Liver (tissue), 9 donors: Measurements from ENCODE around the gene COL26A1. TPM values are rescaled to one million over a fixed set of nuclear protein-coding genes. Genes with fewer than 3 reads are reported as not detected.

Experiments used
- DNase-seq: peaks from one replicate; pipeline ENCODE4 v3.0.0-alpha.2; 2017; ENCODE audit warnings: low spot score
- H3K27ac ChIP-seq, 2 donors: one replicate each; pipeline ENCODE4 v1.7.0; 2013; ENCODE audit warnings: inconsistent platforms in 2 of 2, low read length in 2 of 2, control low read depth in 1 of 2, low read depth in 1 of 2, mild to moderate bottlenecking in 1 of 2
- H3K27me3 ChIP-seq, 4 donors: one replicate each; pipeline versions ENCODE4 v1.6.1 to v1.7.0; 2013; ENCODE audit warnings: low read length in 3 of 4, inconsistent platforms in 1 of 4, mild to moderate bottlenecking in 1 of 4, moderate library complexity in 1 of 4; ENCODE audit not compliant: control insufficient read depth in 4 of 4, insufficient read depth in 4 of 4
- H3K36me3 ChIP-seq, 4 donors: one replicate each; pipeline versions ENCODE4 v1.6.1 to v1.7.0; 2013; ENCODE audit warnings: low read length in 3 of 4, mild to moderate bottlenecking in 3 of 4, low read depth in 1 of 4, moderate library complexity in 1 of 4; ENCODE audit not compliant: control insufficient read depth in 4 of 4, insufficient read depth in 3 of 4
- H3K4me1 ChIP-seq, 4 donors: one replicate each; pipeline versions ENCODE4 v1.6.1 to v1.7.0; 2013; ENCODE audit warnings: low read length in 3 of 4, mild to moderate bottlenecking in 3 of 4, moderate library complexity in 1 of 4; ENCODE audit not compliant: control insufficient read depth in 4 of 4, insufficient read depth in 4 of 4
- H3K4me3 ChIP-seq, 3 donors: one replicate each; pipeline versions ENCODE4 v1.6.1 to v1.7.0; 2013; ENCODE audit warnings: low read length in 3 of 3, control low read depth in 1 of 3, low read depth in 1 of 3, mild to moderate bottlenecking in 1 of 3
- H3K9ac ChIP-seq, 2 donors: one replicate each; pipeline ENCODE4 v1.7.0; 2013; ENCODE audit warnings: low read length in 2 of 2, mild to moderate bottlenecking in 2 of 2, moderate library complexity in 2 of 2, control low read depth in 1 of 2, low read depth in 1 of 2
- H3K9me3 ChIP-seq, 4 donors: one replicate each; pipeline versions ENCODE4 v1.6.1 to v1.7.0; 2013; ENCODE audit warnings: low read length in 3 of 4; ENCODE audit not compliant: control insufficient read depth in 4 of 4
- EGR1 ChIP-seq, 2 donors: IDR thresholded peaks; 2 replicates each; pipeline ENCODE4 v1.6.1; 2016 to 2018; ENCODE audit warnings: antibody characterized with exemption in 2 of 2, low read depth in 2 of 2
- FOXA1 ChIP-seq: IDR thresholded peaks from 2 replicates; pipeline ENCODE4 v1.6.1; 2016; ENCODE audit warnings: antibody characterized with exemption
- FOXA2 ChIP-seq: IDR thresholded peaks from 2 replicates; pipeline ENCODE4 v1.6.1; 2016; ENCODE audit warnings: antibody characterized with exemption
- GABPA ChIP-seq, 2 donors: IDR thresholded peaks in 1 of 2; conservative IDR thresholded peaks in 1 of 2; 2 replicates each; pipeline ENCODE4 v1.6.1; 2016; ENCODE audit warnings: antibody characterized with exemption in 2 of 2, mild to moderate bottlenecking in 1 of 2, moderate library complexity in 1 of 2
- HNF4A ChIP-seq, 2 donors: conservative IDR thresholded peaks; 2 replicates each; pipeline ENCODE4 v1.6.1; 2016; ENCODE audit warnings: antibody characterized with exemption in 2 of 2, mild to moderate bottlenecking in 2 of 2
- HNF4G ChIP-seq: IDR thresholded peaks from 2 replicates; pipeline ENCODE4 v1.6.1; 2016; ENCODE audit warnings: antibody characterized with exemption
- JUND ChIP-seq, 2 donors: IDR thresholded peaks; 2 replicates each; pipeline ENCODE4 v1.6.1; 2016; ENCODE audit warnings: antibody characterized with exemption in 2 of 2
- NR2F2 ChIP-seq: IDR thresholded peaks from 2 replicates; pipeline ENCODE4 v1.6.1; 2016; ENCODE audit warnings: antibody characterized with exemption
- RAD21 ChIP-seq, 2 donors: IDR thresholded peaks; 2 replicates each; pipeline ENCODE4 v1.6.1; 2016; ENCODE audit warnings: antibody characterized with exemption in 2 of 2, mild to moderate bottlenecking in 2 of 2
- RXRA ChIP-seq, 2 donors: IDR thresholded peaks; 2 replicates each; pipeline ENCODE4 v1.6.1; 2017 to 2018; ENCODE audit warnings: antibody characterized with exemption in 2 of 2, mild to moderate bottlenecking in 1 of 2
- SP1 ChIP-seq: IDR thresholded peaks from 2 replicates; pipeline ENCODE4 v1.6.1; 2018; ENCODE audit warnings: antibody characterized with exemption, mild to moderate bottlenecking
- TAF1 ChIP-seq: conservative IDR thresholded peaks from 2 replicates; pipeline ENCODE4 v1.6.1; 2016; ENCODE audit warnings: antibody characterized with exemption, mild to moderate bottlenecking
- YY1 ChIP-seq: IDR thresholded peaks from 2 replicates; pipeline ENCODE4 v1.6.1; 2016; ENCODE audit warnings: antibody characterized with exemption, mild to moderate bottlenecking
- WGBS: extraction: QIAGEN DNeasy Blood & Tissue Kit; methylation state at CpG from one replicate; pipeline ENCODE4 v1.1.7; 2013; 5-methylcytosine and 5-hydroxymethylcytosine counted together
- polyA plus RNA-seq, 2 donors: library from polyadenylated mRNA; stranded (reverse) in 1 of 2; unstranded in 1 of 2; fragments of 200-250 nt in 1 of 2; fragments of >200 nt in 1 of 2; fragmentation: Nextera tagmentation in 1 of 2; extraction: Ambion mirVana in 1 of 2; gene quantifications; one replicate each; pipeline versions ENCODE4 v1.2.1 to v1.2.3, GENCODE V29; 2013 to 2015
- total RNA-seq, 2 donors: library from RNA; depleted of rRNA; stranded (reverse); fragments of >200 nt; gene quantifications; one replicate each; pipeline ENCODE4 v1.2.3, GENCODE V29; 2014
- TF ChIP-seq, protein P1 (sequence below): IDR thresholded peaks from 2 replicates; pipeline ENCODE4 v1.6.1; 2016; ENCODE audit warnings: antibody characterized with exemption, mild to moderate bottlenecking
- TF ChIP-seq, protein P2 (sequence below): fragments of 150-350 bp; IDR thresholded peaks from 2 replicates; pipeline ENCODE4 v1.5.1; 2017; ENCODE audit warnings: improper control_type of control experiment, low read depth, low read length; ENCODE audit not compliant: missing input control
- TF ChIP-seq, protein P3 (sequence below): IDR thresholded peaks from 2 replicates; pipeline ENCODE4 v1.6.1; 2016; ENCODE audit warnings: antibody characterized with exemption
- TF ChIP-seq, protein P4 (sequence below): IDR thresholded peaks from 2 replicates; pipeline ENCODE4 v1.6.1; 2016; ENCODE audit warnings: antibody characterized with exemption
- TF ChIP-seq, protein P5 (sequence below): IDR thresholded peaks from 2 replicates; pipeline ENCODE4 v1.6.1; 2016; ENCODE audit warnings: antibody characterized with exemption
- donor health status: healthy.
- donor health status: healthy.
- donor health status: healthy.
- donor health status: healthy.
- donor health status: healthy.

Gene COL26A1
- total and polyA plus RNA-seq, 4 donors, result 0.76 to 1.8 (median 0.96) TPM

DNA sequence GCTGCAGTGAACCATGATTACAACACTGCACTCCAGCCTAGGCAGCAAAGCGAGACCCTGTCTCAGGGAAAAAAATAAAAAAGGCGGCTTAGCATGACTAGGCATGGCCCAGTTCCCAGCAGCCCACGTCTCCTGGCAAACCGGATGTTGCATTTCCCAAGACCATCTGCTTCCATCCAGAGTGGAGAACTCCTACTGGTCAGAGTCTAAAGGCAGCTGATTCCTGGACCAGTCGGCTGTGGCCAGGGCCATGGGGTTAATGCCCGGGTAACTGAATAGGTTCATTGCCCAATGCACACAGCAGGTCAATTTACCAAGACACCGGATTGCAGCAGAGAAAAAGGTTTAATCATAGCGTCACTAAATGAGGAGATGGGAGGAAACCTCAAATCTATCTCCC lies 133.3 kb downstream of the COL26A1 start:
- WGBS, result 77% methylated on average over 8 of the region's 8 CpGs
- Histone ChIP-seq H3K27me3 (no peaks in the 10 kb centered on the region), H3K36me3 (no peaks in the 10 kb centered on the region), H3K27ac (no peak overlapping the region), H3K9ac (no peak overlapping the region), H3K9me3 (no peaks in the 10 kb centered on the region), H3K4me3 (no peak overlapping the region), H3K4me1 (no peaks in the 10 kb centered on the region)
- TF ChIP-seq FOXA1 (no peak), TAF1 (no peak), RXRA (IDR thresholded peaks at IDR 0.05) (no peak)
- TF ChIP-seq, protein P1, sequence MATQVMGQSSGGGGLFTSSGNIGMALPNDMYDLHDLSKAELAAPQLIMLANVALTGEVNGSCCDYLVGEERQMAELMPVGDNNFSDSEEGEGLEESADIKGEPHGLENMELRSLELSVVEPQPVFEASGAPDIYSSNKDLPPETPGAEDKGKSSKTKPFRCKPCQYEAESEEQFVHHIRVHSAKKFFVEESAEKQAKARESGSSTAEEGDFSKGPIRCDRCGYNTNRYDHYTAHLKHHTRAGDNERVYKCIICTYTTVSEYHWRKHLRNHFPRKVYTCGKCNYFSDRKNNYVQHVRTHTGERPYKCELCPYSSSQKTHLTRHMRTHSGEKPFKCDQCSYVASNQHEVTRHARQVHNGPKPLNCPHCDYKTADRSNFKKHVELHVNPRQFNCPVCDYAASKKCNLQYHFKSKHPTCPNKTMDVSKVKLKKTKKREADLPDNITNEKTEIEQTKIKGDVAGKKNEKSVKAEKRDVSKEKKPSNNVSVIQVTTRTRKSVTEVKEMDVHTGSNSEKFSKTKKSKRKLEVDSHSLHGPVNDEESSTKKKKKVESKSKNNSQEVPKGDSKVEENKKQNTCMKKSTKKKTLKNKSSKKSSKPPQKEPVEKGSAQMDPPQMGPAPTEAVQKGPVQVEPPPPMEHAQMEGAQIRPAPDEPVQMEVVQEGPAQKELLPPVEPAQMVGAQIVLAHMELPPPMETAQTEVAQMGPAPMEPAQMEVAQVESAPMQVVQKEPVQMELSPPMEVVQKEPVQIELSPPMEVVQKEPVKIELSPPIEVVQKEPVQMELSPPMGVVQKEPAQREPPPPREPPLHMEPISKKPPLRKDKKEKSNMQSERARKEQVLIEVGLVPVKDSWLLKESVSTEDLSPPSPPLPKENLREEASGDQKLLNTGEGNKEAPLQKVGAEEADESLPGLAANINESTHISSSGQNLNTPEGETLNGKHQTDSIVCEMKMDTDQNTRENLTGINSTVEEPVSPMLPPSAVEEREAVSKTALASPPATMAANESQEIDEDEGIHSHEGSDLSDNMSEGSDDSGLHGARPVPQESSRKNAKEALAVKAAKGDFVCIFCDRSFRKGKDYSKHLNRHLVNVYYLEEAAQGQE, result no peak
- TF ChIP-seq, protein P2, sequence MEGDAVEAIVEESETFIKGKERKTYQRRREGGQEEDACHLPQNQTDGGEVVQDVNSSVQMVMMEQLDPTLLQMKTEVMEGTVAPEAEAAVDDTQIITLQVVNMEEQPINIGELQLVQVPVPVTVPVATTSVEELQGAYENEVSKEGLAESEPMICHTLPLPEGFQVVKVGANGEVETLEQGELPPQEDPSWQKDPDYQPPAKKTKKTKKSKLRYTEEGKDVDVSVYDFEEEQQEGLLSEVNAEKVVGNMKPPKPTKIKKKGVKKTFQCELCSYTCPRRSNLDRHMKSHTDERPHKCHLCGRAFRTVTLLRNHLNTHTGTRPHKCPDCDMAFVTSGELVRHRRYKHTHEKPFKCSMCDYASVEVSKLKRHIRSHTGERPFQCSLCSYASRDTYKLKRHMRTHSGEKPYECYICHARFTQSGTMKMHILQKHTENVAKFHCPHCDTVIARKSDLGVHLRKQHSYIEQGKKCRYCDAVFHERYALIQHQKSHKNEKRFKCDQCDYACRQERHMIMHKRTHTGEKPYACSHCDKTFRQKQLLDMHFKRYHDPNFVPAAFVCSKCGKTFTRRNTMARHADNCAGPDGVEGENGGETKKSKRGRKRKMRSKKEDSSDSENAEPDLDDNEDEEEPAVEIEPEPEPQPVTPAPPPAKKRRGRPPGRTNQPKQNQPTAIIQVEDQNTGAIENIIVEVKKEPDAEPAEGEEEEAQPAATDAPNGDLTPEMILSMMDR, result no peak
- DNase-seq, result no peak

DNA sequence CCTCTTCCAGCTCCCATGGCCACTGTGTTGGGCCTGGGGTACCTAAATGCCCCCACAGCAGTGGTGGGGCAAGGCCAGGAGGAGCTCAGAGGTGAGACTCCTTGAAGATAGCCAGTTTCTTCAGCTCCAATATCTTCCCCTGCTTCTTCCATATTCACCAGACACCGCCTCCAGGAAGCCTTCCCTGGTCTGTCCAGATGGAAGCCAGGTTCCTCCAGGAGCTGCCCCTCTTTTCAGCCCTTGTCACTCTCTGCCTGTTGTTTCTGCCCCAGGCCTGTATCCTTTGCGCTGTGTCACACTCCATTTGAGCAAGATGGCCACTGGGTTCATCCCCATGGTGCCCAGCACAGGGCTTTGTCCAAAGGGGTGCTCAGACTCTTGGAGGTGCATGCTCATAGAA lies 138.7 kb downstream of the COL26A1 start:
- Histone ChIP-seq H3K9me3 (no peaks in the 10 kb centered on the region), H3K9ac (no peak overlapping the region), H3K27me3 (no peaks in the 10 kb centered on the region), H3K36me3 (no peaks in the 10 kb centered on the region), H3K4me1 (no peaks in the 10 kb centered on the region), H3K4me3 (no peak overlapping the region), H3K27ac (no peak overlapping the region)
- TF ChIP-seq FOXA1 (no peak), EGR1 (IDR thresholded peaks at IDR 0.05; ENCODE audit: low read depth in 2 of 2) (no peak), HNF4G (no peak), FOXA2 (no peak), HNF4A (conservative IDR thresholded peaks at IDR 0.05) (no peak), JUND (IDR thresholded peaks at IDR 0.05) (no peak), GABPA (IDR thresholded peaks at IDR 0.05 in 1 of 2, conservative IDR thresholded peaks at IDR 0.05 in 1 of 2) (no peak), TAF1 (no peak), RXRA (IDR thresholded peaks at IDR 0.05) (no peak), SP1 (no peak), YY1 (no peak), NR2F2 (no peak), RAD21 (IDR thresholded peaks at IDR 0.05) (no peak)
- TF ChIP-seq, protein P1, result no peak
- TF ChIP-seq, protein P3, sequence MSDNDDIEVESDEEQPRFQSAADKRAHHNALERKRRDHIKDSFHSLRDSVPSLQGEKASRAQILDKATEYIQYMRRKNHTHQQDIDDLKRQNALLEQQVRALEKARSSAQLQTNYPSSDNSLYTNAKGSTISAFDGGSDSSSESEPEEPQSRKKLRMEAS, result no peak
- TF ChIP-seq, protein P4, sequence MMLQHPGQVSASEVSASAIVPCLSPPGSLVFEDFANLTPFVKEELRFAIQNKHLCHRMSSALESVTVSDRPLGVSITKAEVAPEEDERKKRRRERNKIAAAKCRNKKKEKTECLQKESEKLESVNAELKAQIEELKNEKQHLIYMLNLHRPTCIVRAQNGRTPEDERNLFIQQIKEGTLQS, result no peak
- TF ChIP-seq, protein P2, result no peak
- TF ChIP-seq, protein P5, sequence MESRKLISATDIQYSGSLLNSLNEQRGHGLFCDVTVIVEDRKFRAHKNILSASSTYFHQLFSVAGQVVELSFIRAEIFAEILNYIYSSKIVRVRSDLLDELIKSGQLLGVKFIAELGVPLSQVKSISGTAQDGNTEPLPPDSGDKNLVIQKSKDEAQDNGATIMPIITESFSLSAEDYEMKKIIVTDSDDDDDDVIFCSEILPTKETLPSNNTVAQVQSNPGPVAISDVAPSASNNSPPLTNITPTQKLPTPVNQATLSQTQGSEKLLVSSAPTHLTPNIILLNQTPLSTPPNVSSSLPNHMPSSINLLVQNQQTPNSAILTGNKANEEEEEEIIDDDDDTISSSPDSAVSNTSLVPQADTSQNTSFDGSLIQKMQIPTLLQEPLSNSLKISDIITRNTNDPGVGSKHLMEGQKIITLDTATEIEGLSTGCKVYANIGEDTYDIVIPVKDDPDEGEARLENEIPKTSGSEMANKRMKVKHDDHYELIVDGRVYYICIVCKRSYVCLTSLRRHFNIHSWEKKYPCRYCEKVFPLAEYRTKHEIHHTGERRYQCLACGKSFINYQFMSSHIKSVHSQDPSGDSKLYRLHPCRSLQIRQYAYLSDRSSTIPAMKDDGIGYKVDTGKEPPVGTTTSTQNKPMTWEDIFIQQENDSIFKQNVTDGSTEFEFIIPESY, result no peak
- over 99% methylated on average over 2 of the region's 2 CpGs for WGBS
- DNase-seq, result no peak
